H9 (cell line): Measurements from ENCODE around the gene FYTTD1. TPM values are rescaled to one million over a fixed set of nuclear protein-coding genes. Genes with fewer than 3 reads are reported as not detected.
A peak's percentile ranks its signal among the peaks of the same experiment; 100 is the strongest.

Source experiments
- DNase-seq: peaks from one replicate; pipeline ENCODE4 v3.0.0-alpha.2; 2017
- H2AFZ ChIP-seq: one replicate; pipeline ENCODE4 v1.6.1; 2013; ENCODE audit warnings: mild to moderate bottlenecking, low read length, control low read depth, moderate library complexity
- H2AK5ac ChIP-seq: 2 replicates; pipeline ENCODE4 v1.6.1; 2013; ENCODE audit warnings: low read length, control low read depth, mixed read lengths; ENCODE audit not compliant: insufficient read length
- H2BK120ac ChIP-seq: one replicate; pipeline ENCODE4 v1.6.1; 2013; ENCODE audit warnings: low read depth, mild to moderate bottlenecking, low read length, control low read depth, inconsistent platforms; ENCODE audit not compliant: poor library complexity, severe bottlenecking
- H2BK12ac ChIP-seq: 2 replicates; pipeline ENCODE4 v1.6.1; 2013; ENCODE audit warnings: low read length, control low read depth, mixed read lengths, low read depth; ENCODE audit not compliant: insufficient read length
- H2BK15ac ChIP-seq: 2 replicates; pipeline ENCODE4 v1.6.1; 2013; ENCODE audit warnings: low read depth, low read length, control low read depth
- H2BK20ac ChIP-seq: one replicate; pipeline ENCODE4 v1.6.1; 2013; ENCODE audit warnings: low read depth, mild to moderate bottlenecking, low read length, control low read depth, inconsistent platforms; ENCODE audit not compliant: poor library complexity, severe bottlenecking
- H2BK5ac ChIP-seq: 2 replicates; pipeline ENCODE4 v1.6.1; 2013; ENCODE audit warnings: low read length, control low read depth, mixed read lengths; ENCODE audit not compliant: insufficient read length
- H3K14ac ChIP-seq: 2 replicates; pipeline ENCODE4 v1.6.1; 2013; ENCODE audit warnings: low read length, control low read depth; ENCODE audit not compliant: insufficient read depth
- H3K18ac ChIP-seq: 2 replicates; pipeline ENCODE4 v1.6.1; 2013; ENCODE audit warnings: low read depth, mild to moderate bottlenecking, mixed read lengths, low read length, control low read depth; ENCODE audit not compliant: insufficient read length
- H3K23ac ChIP-seq: 2 replicates; pipeline ENCODE4 v1.6.1; 2013; ENCODE audit warnings: low read length, control low read depth, mixed read lengths, low read depth; ENCODE audit not compliant: insufficient read length
- H3K23me2 ChIP-seq: 2 replicates; pipeline ENCODE4 v1.6.1; 2013; ENCODE audit warnings: low read depth, mild to moderate bottlenecking, mixed read lengths, low read length, control low read depth; ENCODE audit not compliant: insufficient read length, poor library complexity, severe bottlenecking
- H3K27ac ChIP-seq: 2 replicates; pipeline ENCODE4 v1.5.1; 2013; ENCODE audit warnings: low read length, control low read depth, mixed read lengths, low read depth; ENCODE audit not compliant: insufficient read length
- H3K27me3 ChIP-seq: 2 replicates; pipeline ENCODE4 v1.6.1; 2013; ENCODE audit warnings: low read length, control low read depth, inconsistent platforms; ENCODE audit not compliant: insufficient read depth
- H3K4ac ChIP-seq: 2 replicates; pipeline ENCODE4 v1.6.1; 2013; ENCODE audit warnings: low read depth, mild to moderate bottlenecking, control low read depth, inconsistent platforms, low read length, moderate library complexity
- H3K4me1 ChIP-seq: 2 replicates; pipeline ENCODE4 v1.6.1; 2013; ENCODE audit warnings: low read length, control low read depth, inconsistent platforms; ENCODE audit not compliant: insufficient read depth
- H3K4me2 ChIP-seq: 2 replicates; pipeline ENCODE4 v1.6.1; 2013; ENCODE audit warnings: low read length, control low read depth, mixed read lengths; ENCODE audit not compliant: insufficient read length, insufficient read depth
- H3K56ac ChIP-seq: 2 replicates; pipeline ENCODE4 v1.6.1; 2013; ENCODE audit warnings: low read depth, mild to moderate bottlenecking, mixed read lengths, low read length, control low read depth; ENCODE audit not compliant: insufficient read length
- H3K79me1 ChIP-seq: 2 replicates; pipeline ENCODE4 v1.6.1; 2013; ENCODE audit warnings: low read depth, mild to moderate bottlenecking, moderate library complexity, low read length, control low read depth, inconsistent platforms; ENCODE audit not compliant: insufficient read depth, poor library complexity, severe bottlenecking
- H3K79me2 ChIP-seq: 2 replicates; pipeline ENCODE4 v1.6.1; 2013; ENCODE audit warnings: low read length, control low read depth, inconsistent platforms; ENCODE audit not compliant: insufficient read depth
- H3K9ac ChIP-seq: 2 replicates; pipeline ENCODE4 v1.6.1; 2013; ENCODE audit warnings: low read length, control low read depth, mixed read lengths; ENCODE audit not compliant: insufficient read length; ENCODE audit errors: extremely low read depth
- H3K9me3 ChIP-seq: one replicate; pipeline ENCODE4 v1.6.1; 2013; ENCODE audit warnings: low read depth, low read length, inconsistent platforms; ENCODE audit not compliant: control insufficient read depth
- H3T11ph ChIP-seq: one replicate; pipeline ENCODE4 v1.6.1; 2013; ENCODE audit warnings: mild to moderate bottlenecking, low read length, control low read depth, inconsistent platforms
- H4K20me1 ChIP-seq: one replicate; pipeline ENCODE4 v1.6.1; 2013; ENCODE audit not compliant: control insufficient read depth, insufficient read length, insufficient read depth
- H4K5ac ChIP-seq: 2 replicates; pipeline ENCODE4 v1.6.1; 2013; ENCODE audit warnings: low read depth, mild to moderate bottlenecking, mixed read lengths, low read length, control low read depth; ENCODE audit not compliant: insufficient read length
- H4K8ac ChIP-seq: replicated peaks from 2 replicates; pipeline ENCODE4 v1.6.1; 2013; ENCODE audit warnings: low read length, control low read depth, mixed read lengths, low read depth; ENCODE audit not compliant: insufficient read length
- H4K91ac ChIP-seq: 2 replicates; pipeline ENCODE4 v1.6.1; 2013; ENCODE audit warnings: low read depth, mild to moderate bottlenecking, moderate library complexity, mixed read lengths, low read length, control low read depth; ENCODE audit not compliant: insufficient read length
- H3K27ac Mint-ChIP-seq, 3 experiments: 2 replicates in 2 of 3; 3 replicates in 1 of 3; pipeline ENCODE4 v1.8.0; 2020 to 2021; ENCODE audit warnings: mixed read lengths in 3 of 3, mild to moderate bottlenecking in 1 of 3, moderate library complexity in 1 of 3
- H3K27me3 Mint-ChIP-seq: 2 replicates; pipeline ENCODE4 v1.8.0; 2021; ENCODE audit warnings: low read depth, mild to moderate bottlenecking, moderate library complexity, mixed read lengths
- H3K36me3 Mint-ChIP-seq, 3 experiments: 2 replicates in 2 of 3; 3 replicates in 1 of 3; pipeline ENCODE4 v1.8.0; 2020 to 2021; ENCODE audit warnings: low read depth in 3 of 3, mixed read lengths in 3 of 3; ENCODE audit not compliant: insufficient read depth in 1 of 3
- H3K4me1 Mint-ChIP-seq, 2 experiments: 2 replicates each; pipeline ENCODE4 v1.8.0; 2020; ENCODE audit warnings: mixed read lengths in 2 of 2
- H3K4me3 Mint-ChIP-seq, 2 experiments: 2 replicates in 1 of 2; 3 replicates in 1 of 2; pipeline ENCODE4 v1.8.0; 2020 to 2021; ENCODE audit warnings: mild to moderate bottlenecking in 2 of 2, mixed read lengths in 2 of 2, moderate library complexity in 1 of 2
- H3K9me3 Mint-ChIP-seq, 2 experiments: 2 replicates in 1 of 2; 3 replicates in 1 of 2; pipeline ENCODE4 v1.8.0; 2020; ENCODE audit warnings: mild to moderate bottlenecking in 2 of 2, mixed read lengths in 2 of 2, moderate library complexity in 1 of 2
- WGBS: extraction: QIAGEN DNeasy Blood & Tissue Kit; methylation state at CpG from one replicate; pipeline ENCODE4 v1.1.7; 2013; ENCODE audit warnings: missing lambda C conversion rate, low lambda C conversion rate, mixed read lengths; ENCODE audit not compliant: insufficient read length; ENCODE audit errors: extremely low coverage; 5-methylcytosine and 5-hydroxymethylcytosine counted together
- total RNA-seq: library from RNA; stranded (reverse); gene quantifications from 2 replicates; pipeline ENCODE4 v1.2.1, GENCODE V29; 2021
- TF ChIP-seq, protein P1 (sequence below): fragments of 200-600 bp; sonication (generic); conservative IDR thresholded peaks from 3 replicates; pipeline ENCODE4 v1.8.0; 2021; ENCODE audit warnings: antibody characterized with exemption, mild to moderate bottlenecking

FYTTD1 gene
- total RNA-seq, 1 experiment from 2014 or later = 19.4 TPM

DNA sequence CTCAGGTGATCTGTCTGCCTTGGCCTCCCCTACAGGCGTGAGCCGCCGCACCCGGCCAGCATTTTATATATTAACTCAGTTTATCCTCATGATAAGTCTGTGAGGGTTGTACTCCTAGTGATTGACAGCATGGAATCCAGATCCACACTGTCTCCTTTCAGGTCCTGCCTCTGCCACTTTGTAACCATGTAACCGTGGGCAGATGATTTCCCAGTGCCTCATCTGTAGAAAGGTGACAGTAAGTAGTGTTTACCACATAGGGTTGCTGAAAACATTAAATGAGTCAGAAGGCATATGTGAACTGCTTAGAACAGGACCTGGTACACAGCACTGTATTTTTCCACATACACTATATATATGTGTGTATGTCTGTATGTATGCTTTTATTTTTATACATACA is 2.4 kb downstream of the FYTTD1 start:
- Histone ChIP-seq H3K79me1 (peaks cover 2% of the 10 kb centered on the region), H2AFZ (no peak overlapping the region), H3K9me3 (no peaks in the 10 kb centered on the region), H3K14ac (no peak overlapping the region), H2BK20ac (no peak overlapping the region), H2BK12ac (no peak overlapping the region), H4K8ac (no peak overlapping the region), H3K18ac (no peak overlapping the region), H3K4me2 (no peak overlapping the region), H3K56ac (no peak overlapping the region), H2BK5ac (no peak overlapping the region), H3K27ac (no peak overlapping the region), H3K23me2 (peaks cover 18% of the 10 kb centered on the region), H3K23ac (no peak overlapping the region), H2AK5ac (no peak overlapping the region), H3K9ac (no peak overlapping the region), H3K4me1 (no peaks in the 10 kb centered on the region), H4K91ac (no peak overlapping the region), H4K20me1 (no peaks in the 10 kb centered on the region), H2BK15ac (no peak overlapping the region), H2BK120ac (no peak overlapping the region), H4K5ac (no peak overlapping the region), H3K4ac (no peak overlapping the region), H3K79me2 (no peaks in the 10 kb centered on the region), H3T11ph (no peak overlapping the region), H3K27me3 (peaks cover 5% of the 10 kb centered on the region; the same call in 1 of the 2 replicates)
- Mint-ChIP-seq H3K4me3 (peak overlapping the region; percentile 36 to 40; a peak in 3 of 5 replicates), H3K27ac (no peak overlapping the region), H3K36me3 (no peaks in the 10 kb centered on the region; a peak in 2 of 7 replicates), H3K9me3 (no peaks in the 10 kb centered on the region), H3K27me3 (peaks cover 34% of the 10 kb centered on the region), H3K4me1 (peaks cover 15 to 19% of the 10 kb centered on the region in 2 experiments)
- TF ChIP-seq, protein P1, sequence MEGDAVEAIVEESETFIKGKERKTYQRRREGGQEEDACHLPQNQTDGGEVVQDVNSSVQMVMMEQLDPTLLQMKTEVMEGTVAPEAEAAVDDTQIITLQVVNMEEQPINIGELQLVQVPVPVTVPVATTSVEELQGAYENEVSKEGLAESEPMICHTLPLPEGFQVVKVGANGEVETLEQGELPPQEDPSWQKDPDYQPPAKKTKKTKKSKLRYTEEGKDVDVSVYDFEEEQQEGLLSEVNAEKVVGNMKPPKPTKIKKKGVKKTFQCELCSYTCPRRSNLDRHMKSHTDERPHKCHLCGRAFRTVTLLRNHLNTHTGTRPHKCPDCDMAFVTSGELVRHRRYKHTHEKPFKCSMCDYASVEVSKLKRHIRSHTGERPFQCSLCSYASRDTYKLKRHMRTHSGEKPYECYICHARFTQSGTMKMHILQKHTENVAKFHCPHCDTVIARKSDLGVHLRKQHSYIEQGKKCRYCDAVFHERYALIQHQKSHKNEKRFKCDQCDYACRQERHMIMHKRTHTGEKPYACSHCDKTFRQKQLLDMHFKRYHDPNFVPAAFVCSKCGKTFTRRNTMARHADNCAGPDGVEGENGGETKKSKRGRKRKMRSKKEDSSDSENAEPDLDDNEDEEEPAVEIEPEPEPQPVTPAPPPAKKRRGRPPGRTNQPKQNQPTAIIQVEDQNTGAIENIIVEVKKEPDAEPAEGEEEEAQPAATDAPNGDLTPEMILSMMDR = no peak
- no CpG with 5 or more reads among the region's 5 CpGs for WGBS
- no peak for DNase-seq
